ENCODE results near the gene PMS1.
"Not testable (repeated sequence)": the region's sequence is repeated elsewhere in the genome, so short reads cannot be mapped to it uniquely, and the experiment has no call there.

Gene PMS1

DNA sequence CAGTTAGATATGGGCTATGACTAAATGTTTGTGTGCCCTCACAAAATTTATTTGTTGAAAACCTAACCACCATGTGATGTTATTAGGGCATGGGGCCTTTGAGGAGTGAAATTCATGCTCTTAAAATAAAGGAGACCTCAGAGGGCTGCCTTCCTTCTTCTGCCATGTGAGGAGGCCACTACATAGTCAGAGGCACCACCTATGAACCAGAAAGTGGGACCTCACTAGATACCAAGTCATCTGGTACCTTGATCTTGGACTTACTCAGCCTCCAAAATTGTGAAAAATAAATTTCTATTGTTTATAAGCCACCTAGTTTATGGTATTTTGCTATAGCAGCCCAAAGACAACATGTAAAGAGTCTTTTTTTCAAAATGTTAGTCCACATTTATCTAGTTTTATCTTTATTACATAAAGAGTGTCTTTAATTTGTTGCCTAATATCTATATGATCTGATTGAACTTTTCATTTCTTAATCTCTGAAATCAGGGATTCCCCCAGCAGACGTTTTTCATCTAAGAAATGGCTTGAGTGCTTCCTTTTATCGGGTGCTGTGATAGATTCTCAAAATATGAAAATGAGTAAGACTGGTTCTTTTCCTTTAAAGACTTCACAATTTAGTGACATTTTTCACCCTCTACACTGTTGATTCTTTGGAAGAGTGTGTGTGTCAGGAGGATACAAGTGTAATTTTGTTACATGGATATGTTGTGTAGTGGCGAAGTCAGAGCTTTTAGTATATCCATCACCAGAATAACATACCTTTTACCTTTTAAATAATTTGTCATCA lies 34.2 kb downstream of the PMS1 start:
- no peak for DNase-seq (ENCODE audit: low spot score)

GRCh38 chr2:189819297-189819704 lies 35.1 kb downstream of the PMS1 start:
- no peak for DNase-seq (ENCODE audit: low spot score)

DNA sequence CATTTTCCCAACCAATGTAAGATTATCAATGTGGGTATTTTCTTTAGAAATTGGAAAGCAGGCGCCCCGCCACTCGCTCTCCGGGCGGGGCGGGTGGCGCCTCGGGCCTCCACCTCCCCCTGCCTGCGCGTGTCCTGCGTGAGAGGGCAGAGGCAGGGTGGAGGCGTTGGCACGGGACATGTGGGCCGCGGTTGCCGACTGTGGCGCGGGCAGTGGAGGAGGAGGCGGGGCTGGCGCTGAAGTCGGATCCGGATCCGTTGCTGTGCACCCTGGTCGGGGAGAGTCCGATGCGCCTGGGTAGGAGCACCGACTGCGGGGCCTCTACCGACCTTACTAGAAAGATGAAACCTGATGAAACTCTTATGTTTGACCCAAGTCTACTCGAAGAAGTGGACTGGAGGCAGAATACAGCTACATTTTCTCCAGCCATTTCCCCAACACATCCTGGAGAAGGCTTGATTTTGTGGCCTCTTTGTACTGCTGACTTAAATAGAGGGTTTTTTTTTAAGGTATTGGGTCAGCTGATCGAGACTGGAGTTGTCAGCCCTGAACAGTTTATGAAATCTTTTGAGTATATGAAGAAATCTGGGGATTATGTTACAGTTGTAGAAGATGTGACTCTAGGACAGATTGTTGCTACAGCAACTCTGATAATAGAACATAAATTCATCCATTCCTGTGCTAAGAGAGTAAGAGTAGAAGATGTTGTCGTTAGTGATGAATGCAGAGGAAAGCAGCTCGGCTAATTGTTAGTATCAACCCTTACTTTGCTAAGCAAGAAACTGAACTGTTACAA lies 37.9 kb downstream of the PMS1 start:
- no peak for DNase-seq (ENCODE audit: low spot score)

DNA sequence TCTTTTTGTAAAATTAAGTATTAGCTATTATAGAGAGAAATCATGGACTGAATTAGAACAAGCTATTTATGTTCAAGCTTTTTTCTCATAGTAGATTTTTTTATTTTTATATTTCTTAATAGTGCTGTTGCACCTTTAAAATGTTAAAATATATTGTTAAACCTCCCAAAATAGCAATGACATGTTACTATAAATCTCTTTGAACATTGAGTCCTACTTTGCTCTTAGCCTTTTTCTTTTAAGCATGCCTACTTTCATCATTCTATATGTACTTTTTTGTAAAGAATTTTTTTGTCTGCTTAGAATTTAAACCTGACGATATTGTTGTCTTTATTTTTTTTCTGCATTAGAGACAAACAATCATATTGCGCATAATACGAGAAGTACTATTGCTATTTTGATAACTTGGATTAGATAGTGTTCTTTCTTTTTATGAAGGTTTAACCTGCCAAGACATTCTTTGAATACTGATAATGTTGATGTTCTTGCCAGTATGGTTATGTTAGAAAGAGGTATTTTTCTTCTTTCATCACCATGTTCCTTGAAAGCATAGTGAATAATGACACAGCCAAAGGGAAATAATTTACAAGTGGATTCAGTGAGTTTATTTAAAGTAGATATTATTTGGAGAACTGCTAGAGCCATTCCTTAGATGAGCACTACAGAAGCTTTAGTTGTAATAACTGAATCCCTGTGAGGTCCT lies 40.6 kb downstream of the PMS1 start:
- no peak for DNase-seq (ENCODE audit: low spot score)

DNA sequence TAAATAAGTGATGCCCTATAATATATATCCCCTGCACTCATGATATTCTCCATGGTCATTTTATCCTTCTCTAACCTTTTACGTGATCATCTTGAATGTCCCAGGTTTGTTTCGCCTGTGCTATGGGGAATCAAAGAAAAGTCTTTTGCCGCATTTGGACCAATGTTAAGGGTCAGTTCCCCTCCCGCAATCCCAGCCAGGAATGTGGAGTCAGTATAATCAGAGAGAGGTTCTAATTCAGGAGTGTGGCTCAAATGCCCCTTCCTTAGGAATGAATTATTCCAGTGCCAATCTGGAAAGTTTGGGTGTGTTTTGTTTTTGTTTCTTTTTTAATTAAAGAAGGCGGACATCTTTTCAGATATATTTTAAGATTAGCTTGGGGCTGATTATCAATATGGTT lies 41.8 kb downstream of the PMS1 start:
- no peak for DNase-seq (ENCODE audit: low spot score)

DNA sequence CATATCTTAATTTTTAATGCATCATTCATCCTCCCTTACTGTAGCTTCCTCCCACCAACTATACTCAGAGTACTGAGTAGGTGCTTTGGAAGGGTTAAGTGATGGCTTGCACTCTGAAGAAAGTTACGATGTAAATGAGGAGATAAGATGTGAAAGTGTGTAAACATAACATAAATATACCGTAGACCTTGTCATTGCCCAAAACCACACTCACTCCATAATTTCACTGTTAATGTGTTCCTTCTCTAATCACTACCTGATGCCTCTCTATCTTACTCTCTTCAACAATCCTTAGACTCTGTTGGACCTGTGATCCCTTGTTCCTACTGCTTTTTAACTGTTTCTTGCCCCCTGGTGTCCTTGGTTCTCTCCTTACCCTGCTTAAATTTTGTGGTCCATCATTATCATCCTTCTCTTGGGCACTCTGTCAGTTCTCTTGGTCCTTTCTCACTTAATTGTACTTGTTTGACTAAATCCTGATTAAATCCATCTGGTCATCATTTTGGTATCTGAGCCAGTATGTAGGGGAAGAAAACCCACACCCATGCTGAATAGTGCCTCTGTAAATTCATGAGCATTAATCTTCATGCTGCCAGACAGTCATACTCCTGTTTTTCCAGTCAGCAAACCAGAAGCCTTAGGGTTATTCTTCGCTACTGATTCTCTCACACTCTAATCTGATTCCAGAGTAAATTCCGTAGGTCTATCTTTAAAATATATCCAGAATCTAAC lies 45.0 kb downstream of the PMS1 start:
- DNase-seq (ENCODE audit: low spot score), result no peak

DNA sequence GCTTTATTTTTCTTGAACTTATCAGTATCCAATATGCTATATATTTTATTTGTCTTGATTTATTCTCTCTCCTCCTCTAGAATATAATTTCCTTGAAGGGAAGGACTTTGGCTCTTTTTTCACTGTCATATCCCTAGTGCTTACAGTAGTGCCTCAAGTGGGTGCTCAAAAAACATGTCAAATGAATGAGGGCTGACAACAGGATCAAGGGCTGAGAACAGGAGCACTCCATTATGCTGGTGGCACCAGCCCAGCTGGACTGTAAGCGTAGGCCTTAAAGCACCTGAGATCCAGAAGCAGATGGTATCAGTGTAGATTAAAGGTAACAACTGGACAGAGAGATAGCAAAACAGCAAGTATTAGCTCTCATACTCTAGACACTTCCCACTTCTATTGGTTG lies 46.3 kb downstream of the PMS1 start:
- no peak for DNase-seq (ENCODE audit: low spot score)

- no peak for DNase-seq (ENCODE audit: low spot score)
Measured at GRCh38 chr2:189834059-189834458, 49.8 kb downstream of the PMS1 start.

- not testable (repeated sequence) for DNase-seq (ENCODE audit: low spot score)
Measured at GRCh38 chr2:189834642-189835041, 50.4 kb downstream of the PMS1 start.

- DNase-seq (ENCODE audit: low spot score), result no peak
Measured at GRCh38 chr2:189835855-189836558, 51.8 kb downstream of the PMS1 start.

- DNase-seq (ENCODE audit: low spot score), result no peak
Measured at GRCh38 chr2:189836644-189837043, 52.4 kb downstream of the PMS1 start.

- DNase-seq (ENCODE audit: low spot score), result no peak
Measured at GRCh38 chr2:189837326-189837725, 53.1 kb downstream of the PMS1 start.

- no peak for DNase-seq (ENCODE audit: low spot score)
Measured at GRCh38 chr2:189841019-189841418, 56.8 kb downstream of the PMS1 start.

DNA sequence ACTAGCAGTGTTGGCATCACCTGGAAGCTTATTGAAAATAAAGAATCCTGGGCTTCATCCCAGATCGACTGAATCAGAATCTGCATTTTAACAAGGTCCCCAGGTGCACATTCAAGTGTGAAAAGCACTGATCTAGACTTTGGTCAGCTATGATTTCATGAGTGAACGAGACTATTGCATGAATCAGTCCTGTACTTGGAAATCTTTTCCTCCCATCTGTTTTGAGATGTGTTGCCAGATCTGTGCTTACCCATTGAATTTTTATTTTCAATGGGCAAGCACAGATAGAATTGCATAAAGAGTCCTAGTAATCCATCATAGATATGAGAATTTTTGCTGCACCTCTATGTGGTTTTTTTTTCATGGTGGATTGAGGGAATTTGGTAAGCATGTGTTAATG lies 64.0 kb downstream of the PMS1 start:
- no peak for DNase-seq (ENCODE audit: low spot score)

GRCh38 chr2:189849550-189849949 lies 65.3 kb downstream of the PMS1 start:
- DNase-seq (ENCODE audit: low spot score), result no peak

- no peak for DNase-seq (ENCODE audit: low spot score)
Measured at GRCh38 chr2:189851174-189851826, 67.0 kb downstream of the PMS1 start.

GRCh38 chr2:189854187-189854586 lies 69.9 kb downstream of the PMS1 start:
- DNase-seq (ENCODE audit: low spot score), result no peak

GRCh38 chr2:189854940-189855339 lies 70.7 kb downstream of the PMS1 start:
- no peak for DNase-seq (ENCODE audit: low spot score)

- DNase-seq (ENCODE audit: low spot score), result no peak
Measured at GRCh38 chr2:189858291-189858690, 74.0 kb downstream of the PMS1 start.

DNA sequence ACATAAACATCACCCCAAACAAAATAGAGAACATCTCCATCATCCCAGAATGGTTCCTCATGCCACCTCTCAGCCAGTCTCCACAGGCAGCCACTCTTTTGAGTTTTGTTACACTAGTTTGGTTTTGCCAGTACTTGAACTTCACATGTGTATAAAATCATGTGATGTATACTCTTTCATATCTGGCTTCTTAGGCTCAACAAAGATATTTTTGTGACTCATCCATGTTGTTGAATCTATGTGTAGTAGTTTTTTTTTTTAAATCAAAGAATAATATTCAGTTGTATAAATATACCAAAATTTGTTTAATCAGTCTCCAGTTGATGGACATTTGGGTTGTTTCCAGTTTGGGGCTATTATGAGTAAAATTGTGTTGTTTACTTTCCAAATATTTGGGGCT lies 75.9 kb downstream of the PMS1 start:
- DNase-seq (ENCODE audit: low spot score), result no peak

- no peak for DNase-seq (ENCODE audit: low spot score)
Measured at GRCh38 chr2:189862751-189863150, 78.5 kb downstream of the PMS1 start.

All from HuH-7.5 (cell line).